Vagina (tissue), 2 donors: ENCODE measurements around the gene DGKE.

ENCODE experiments used
- POLR2AphosphoS5 ChIP-seq, 2 donors: sonication (generic); formaldehyde crosslinking; IDR thresholded peaks; one replicate each; pipeline ENCODE4 v1.9.0; 2017; ENCODE audit warnings: antibody characterized with exemption in 2 of 2, mild to moderate bottlenecking in 2 of 2, low read depth in 1 of 2; ENCODE audit not compliant: insufficient read depth in 1 of 2
- TF ChIP-seq, protein P1 (sequence below), 3 experiments: fragments of 450-650 bp in 2 of 3; fragments of 200-600 bp in 1 of 3; sonication (generic) in 1 of 3; IDR thresholded peaks; one replicate each; pipeline ENCODE4 v1.5.1; 2017 to 2019; ENCODE audit warnings: antibody characterized with exemption in 3 of 3, mild to moderate bottlenecking in 2 of 3, moderate library complexity in 2 of 3

DNA sequence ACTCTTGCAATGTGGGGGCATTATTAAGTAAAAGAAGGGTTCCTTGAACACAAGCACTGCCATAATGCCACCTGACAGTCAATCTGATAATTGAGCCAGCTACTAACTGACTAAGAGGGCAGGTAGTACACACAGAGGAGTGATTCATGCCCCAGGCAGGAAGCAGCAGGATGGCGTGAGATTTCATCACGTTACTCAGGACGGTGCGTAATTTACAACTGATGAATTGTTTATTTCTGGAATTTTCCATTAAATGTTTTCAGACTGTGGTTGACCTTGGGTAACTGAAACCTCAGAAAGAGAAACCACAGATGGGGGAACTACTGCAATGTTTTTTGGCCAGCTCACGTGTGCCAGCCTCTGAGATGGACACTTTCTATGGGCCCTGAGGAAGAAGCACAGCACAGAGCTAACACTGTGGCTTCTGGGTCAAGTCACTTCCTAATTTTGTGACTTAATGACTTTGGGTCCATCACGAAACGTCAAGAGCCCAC lies 46.9 kb upstream of the DGKE start:
- TF ChIP-seq, protein P1, sequence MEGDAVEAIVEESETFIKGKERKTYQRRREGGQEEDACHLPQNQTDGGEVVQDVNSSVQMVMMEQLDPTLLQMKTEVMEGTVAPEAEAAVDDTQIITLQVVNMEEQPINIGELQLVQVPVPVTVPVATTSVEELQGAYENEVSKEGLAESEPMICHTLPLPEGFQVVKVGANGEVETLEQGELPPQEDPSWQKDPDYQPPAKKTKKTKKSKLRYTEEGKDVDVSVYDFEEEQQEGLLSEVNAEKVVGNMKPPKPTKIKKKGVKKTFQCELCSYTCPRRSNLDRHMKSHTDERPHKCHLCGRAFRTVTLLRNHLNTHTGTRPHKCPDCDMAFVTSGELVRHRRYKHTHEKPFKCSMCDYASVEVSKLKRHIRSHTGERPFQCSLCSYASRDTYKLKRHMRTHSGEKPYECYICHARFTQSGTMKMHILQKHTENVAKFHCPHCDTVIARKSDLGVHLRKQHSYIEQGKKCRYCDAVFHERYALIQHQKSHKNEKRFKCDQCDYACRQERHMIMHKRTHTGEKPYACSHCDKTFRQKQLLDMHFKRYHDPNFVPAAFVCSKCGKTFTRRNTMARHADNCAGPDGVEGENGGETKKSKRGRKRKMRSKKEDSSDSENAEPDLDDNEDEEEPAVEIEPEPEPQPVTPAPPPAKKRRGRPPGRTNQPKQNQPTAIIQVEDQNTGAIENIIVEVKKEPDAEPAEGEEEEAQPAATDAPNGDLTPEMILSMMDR (IDR thresholded peaks at IDR 0.05) = no peak
- TF ChIP-seq POLR2AphosphoS5 (IDR thresholded peaks at IDR 0.05; ENCODE audit: insufficient read depth in 1 of 2, low read depth in 1 of 2) = peak in 1 of 2 donors; percentile 82
